Endodermal cell (in vitro differentiated cells): Measurements from ENCODE around the gene OR2T11. TPM values are rescaled to one million over a fixed set of nuclear protein-coding genes. Genes with fewer than 3 reads are reported as not detected.

Experiments
- DNase-seq: peaks from one replicate; pipeline ENCODE4 v3.0.0-alpha.2; 2017
- H3K27ac ChIP-seq: 2 replicates; pipeline ENCODE4 v1.5.1; 2013; ENCODE audit warnings: mild to moderate bottlenecking, low read depth, low read length, moderate library complexity
- H3K27me3 ChIP-seq: 2 replicates; pipeline ENCODE4 v1.6.1; 2013; ENCODE audit warnings: mild to moderate bottlenecking, low read length, moderate library complexity; ENCODE audit not compliant: insufficient read depth, control insufficient read depth, poor library complexity, severe bottlenecking
- H3K36me3 ChIP-seq: 2 replicates; pipeline ENCODE4 v1.7.0; 2013; ENCODE audit warnings: mild to moderate bottlenecking, low read length, moderate library complexity; ENCODE audit not compliant: control insufficient read depth, insufficient read depth
- H3K4me1 ChIP-seq: one replicate; pipeline ENCODE4 v1.7.0; 2013; ENCODE audit warnings: low read length; ENCODE audit not compliant: control insufficient read depth, insufficient read depth
- H3K4me3 ChIP-seq: 2 replicates; pipeline ENCODE4 v1.5.1; 2013; ENCODE audit warnings: mild to moderate bottlenecking, low read length, moderate library complexity
- H3K9ac ChIP-seq: 2 replicates; pipeline ENCODE4 v1.6.1; 2013; ENCODE audit warnings: mild to moderate bottlenecking, low read length, moderate library complexity; ENCODE audit not compliant: poor library complexity, severe bottlenecking; ENCODE audit errors: extremely low read depth
- H3K9me3 ChIP-seq: 2 replicates; pipeline ENCODE4 v1.6.1; 2013; ENCODE audit warnings: mild to moderate bottlenecking, low read length, moderate library complexity; ENCODE audit not compliant: control insufficient read depth
- H3K27ac Mint-ChIP-seq: 2 replicates; pipeline ENCODE4 v1.8.0; 2020; ENCODE audit warnings: mixed read lengths
- H3K27me3 Mint-ChIP-seq: 2 replicates; pipeline ENCODE4 v1.8.0; 2021; ENCODE audit warnings: mild to moderate bottlenecking, mixed read lengths; ENCODE audit not compliant: insufficient read depth
- H3K36me3 Mint-ChIP-seq: 2 replicates; pipeline ENCODE4 v1.8.0; 2020; ENCODE audit warnings: low read depth, mixed read lengths
- H3K4me1 Mint-ChIP-seq: 2 replicates; pipeline ENCODE4 v1.8.0; 2020; ENCODE audit warnings: mixed read lengths
- H3K4me3 Mint-ChIP-seq: 2 replicates; pipeline ENCODE4 v1.8.0; 2020; ENCODE audit warnings: mild to moderate bottlenecking, moderate library complexity, mixed read lengths
- H3K9me3 Mint-ChIP-seq: 2 replicates; pipeline ENCODE4 v1.8.0; 2020; ENCODE audit warnings: mild to moderate bottlenecking, mixed read lengths
- WGBS, 2 experiments: methylation state at CpG; one replicate each; pipeline versions ENCODE4 v1.1.5 to v1.1.7; 2013; ENCODE audit warnings: missing lambda C conversion rate in 2 of 2, mixed read lengths in 1 of 2; ENCODE audit not compliant: insufficient coverage in 1 of 2, insufficient read length in 1 of 2; 5-methylcytosine and 5-hydroxymethylcytosine counted together
- total RNA-seq, 2 donors: library from RNA; stranded (reverse); fragmentation: NEBNext Ultra II Directional in 1 of 2; extraction: Animal tissue kit (Norgen Biotek cat#: 25700) in 1 of 2; gene quantifications; 2 replicates in 1 of 2; 3 replicates in 1 of 2; pipeline ENCODE4 v1.2.1, GENCODE V29; 2021
- TF ChIP-seq, protein P1 (sequence below): fragments of 200-600 bp; sonication (generic); conservative IDR thresholded peaks from 2 replicates; pipeline ENCODE4 v1.5.0; 2021; ENCODE audit warnings: antibody characterized with exemption, mild to moderate bottlenecking

OR2T11 gene
- total RNA-seq, 2 donors from 2014 or later: not detected

DNA sequence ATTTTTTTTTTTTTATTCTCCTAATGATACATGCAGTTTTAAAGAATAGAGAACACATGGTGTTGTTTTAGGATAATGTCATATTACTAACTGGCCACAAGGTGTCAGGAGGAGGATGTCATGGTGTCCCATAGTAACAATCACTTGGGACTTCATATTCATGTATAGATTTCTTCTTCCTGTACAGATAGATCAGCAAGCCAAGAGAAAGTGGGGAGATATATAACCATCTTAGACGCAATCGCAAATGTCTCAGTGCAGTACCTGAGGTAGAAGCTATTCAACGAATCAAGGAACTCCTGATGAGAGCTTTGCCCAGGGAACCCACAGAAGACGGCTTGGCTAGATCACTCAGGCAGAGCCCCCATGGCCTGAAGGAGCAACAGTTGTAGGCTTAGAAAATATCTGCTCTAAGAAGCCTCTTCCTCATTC is 12.3 kb downstream of the OR2T11 start:
- no peaks in the 10 kb centered on the region for H3K36me3 ChIP-seq
- H3K27me3 ChIP-seq: no peaks in the 10 kb centered on the region
- Mint-ChIP-seq H3K27ac (no peak overlapping the region), H3K9me3 (peaks cover 40% of the 10 kb centered on the region), H3K4me1 (no peaks in the 10 kb centered on the region), H3K36me3 (no peaks in the 10 kb centered on the region), H3K27me3 (no peaks in the 10 kb centered on the region), H3K4me3 (no peak overlapping the region)
- H3K9me3 ChIP-seq: peaks cover 81% of the 10 kb centered on the region
- DNase-seq: no peak
- no peak overlapping the region for H3K4me3 ChIP-seq
- no peak overlapping the region for H3K27ac ChIP-seq
- no peaks in the 10 kb centered on the region for H3K4me1 ChIP-seq
- 83 to 90% methylated on average over 3 to 4 of the region's 4 CpGs for WGBS, 2 experiments
- H3K9ac ChIP-seq: no peak overlapping the region
- TF ChIP-seq, protein P1, sequence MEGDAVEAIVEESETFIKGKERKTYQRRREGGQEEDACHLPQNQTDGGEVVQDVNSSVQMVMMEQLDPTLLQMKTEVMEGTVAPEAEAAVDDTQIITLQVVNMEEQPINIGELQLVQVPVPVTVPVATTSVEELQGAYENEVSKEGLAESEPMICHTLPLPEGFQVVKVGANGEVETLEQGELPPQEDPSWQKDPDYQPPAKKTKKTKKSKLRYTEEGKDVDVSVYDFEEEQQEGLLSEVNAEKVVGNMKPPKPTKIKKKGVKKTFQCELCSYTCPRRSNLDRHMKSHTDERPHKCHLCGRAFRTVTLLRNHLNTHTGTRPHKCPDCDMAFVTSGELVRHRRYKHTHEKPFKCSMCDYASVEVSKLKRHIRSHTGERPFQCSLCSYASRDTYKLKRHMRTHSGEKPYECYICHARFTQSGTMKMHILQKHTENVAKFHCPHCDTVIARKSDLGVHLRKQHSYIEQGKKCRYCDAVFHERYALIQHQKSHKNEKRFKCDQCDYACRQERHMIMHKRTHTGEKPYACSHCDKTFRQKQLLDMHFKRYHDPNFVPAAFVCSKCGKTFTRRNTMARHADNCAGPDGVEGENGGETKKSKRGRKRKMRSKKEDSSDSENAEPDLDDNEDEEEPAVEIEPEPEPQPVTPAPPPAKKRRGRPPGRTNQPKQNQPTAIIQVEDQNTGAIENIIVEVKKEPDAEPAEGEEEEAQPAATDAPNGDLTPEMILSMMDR: peak; percentile 62

DNA sequence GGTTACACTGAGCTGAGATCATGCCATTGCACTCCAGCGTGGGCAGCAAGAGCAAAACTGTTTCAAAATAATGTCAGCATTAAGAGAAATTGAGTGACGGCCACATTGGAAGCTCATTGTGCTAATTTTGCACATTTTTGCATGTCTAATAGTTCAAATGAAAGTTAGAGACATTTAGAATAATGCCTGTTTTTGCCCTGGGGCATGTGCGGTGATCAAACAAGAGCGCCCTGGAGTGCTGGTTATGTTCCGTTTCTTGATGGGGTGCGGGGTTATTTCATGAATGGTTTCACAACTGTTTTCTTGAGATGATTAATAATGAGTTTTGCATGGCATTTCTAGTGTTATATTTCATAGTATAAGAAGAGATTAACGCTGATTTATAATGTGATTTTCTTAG is 13.1 kb downstream of the OR2T11 start:
- Mint-ChIP-seq H3K27ac (no peak overlapping the region), H3K4me1 (no peaks in the 10 kb centered on the region), H3K36me3 (no peaks in the 10 kb centered on the region), H3K27me3 (no peaks in the 10 kb centered on the region), H3K9me3 (peaks cover 46% of the 10 kb centered on the region), H3K4me3 (no peak overlapping the region)
- Histone ChIP-seq H3K4me3 (no peak overlapping the region), H3K9me3 (peaks cover 79% of the 10 kb centered on the region), H3K4me1 (no peaks in the 10 kb centered on the region), H3K36me3 (no peaks in the 10 kb centered on the region), H3K27ac (no peak overlapping the region), H3K9ac (no peak overlapping the region), H3K27me3 (no peaks in the 10 kb centered on the region)
- 56 to 71% methylated on average over 2 to 7 of the region's 7 CpGs for WGBS, 2 experiments
- DNase-seq: no peak
- TF ChIP-seq, protein P1: no peak

DNA sequence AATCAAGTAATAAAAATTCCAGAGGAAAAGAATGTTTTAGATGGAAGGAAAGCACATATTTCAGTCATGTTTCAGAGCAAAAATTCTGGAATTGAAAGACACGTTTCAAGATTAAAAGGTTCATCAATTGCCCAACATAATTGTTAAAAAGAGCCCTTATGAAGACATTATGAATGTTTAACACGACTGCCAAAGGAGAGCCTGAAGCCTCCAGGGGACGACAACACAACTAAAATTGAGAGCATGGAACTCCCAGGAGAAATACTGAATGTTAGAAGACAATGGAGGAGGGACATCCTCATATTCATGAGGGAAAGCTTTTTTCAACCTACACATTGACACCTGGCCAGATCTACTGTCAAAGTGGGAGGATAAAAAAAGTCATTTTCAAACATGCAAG is 16.0 kb downstream of the OR2T11 start:
- Mint-ChIP-seq H3K4me3 (no peak overlapping the region), H3K27ac (no peak overlapping the region), H3K36me3 (no peaks in the 10 kb centered on the region), H3K4me1 (no peaks in the 10 kb centered on the region), H3K9me3 (peaks cover 75% of the 10 kb centered on the region), H3K27me3 (no peaks in the 10 kb centered on the region)
- Histone ChIP-seq H3K27ac (no peak overlapping the region), H3K36me3 (no peaks in the 10 kb centered on the region), H3K4me3 (no peak overlapping the region), H3K9me3 (peaks cover 77% of the 10 kb centered on the region), H3K9ac (no peak overlapping the region), H3K27me3 (no peaks in the 10 kb centered on the region), H3K4me1 (no peaks in the 10 kb centered on the region)
- 13 to 14% methylated on average over 3 of the region's 3 CpGs for WGBS, 2 experiments
- peak; percentile 77 for DNase-seq
- TF ChIP-seq, protein P1: peak; percentile 54
